ENCODE measurements around the gene ERCC6L2. TPM values are rescaled to one million over a fixed set of nuclear protein-coding genes. Genes with fewer than 3 reads are reported as not detected.

ERCC6L2 gene
- total and polyA plus RNA-seq, 9 of the 15 experiments (the other 6 are each of a cell fraction or from before 2014, with no cell fraction given), result 7.8 to 42.8 (median 23.6) TPM

GRCh38 chr9:96015876-96016686, 140.6 kb downstream of the ERCC6L2 start (continued):
- no peak for TF ChIP-seq UBTF (IDR thresholded peaks at IDR 0.05; ENCODE audit: borderline replicate concordance in 1 of 2, low read depth in 2 of 2, low read length in 2 of 2)
- TF ChIP-seq ZNF133 (CRISPR knock-in tag; IDR thresholded peaks at IDR 0.05), result no peak
- no peak for TF ChIP-seq JUND (IDR thresholded peaks at IDR 0.05; ENCODE audit: borderline replicate concordance, low read depth, low read length)
- TF ChIP-seq JUND (tag; IDR thresholded peaks at IDR 0.05; ENCODE audit: borderline replicate concordance, low read depth, low read length), result peak; percentile 71; the same call in 1 of the 3 replicates
- TF ChIP-seq ZNF655 (CRISPR knock-in tag; IDR thresholded peaks at IDR 0.05), result no peak

Small RNA genes within 50 kb of the gene (small RNA-seq; reads per million reads assigned to genes)
- gene RNA5SP289 (45.2 reads per million, percentile 98 among the genes with 10 or more reads in this experiment), gene RNU2-46P (not detected)

Data from K562 (cell line).